ENCODE results near the gene ALDH4A1.

DNA sequence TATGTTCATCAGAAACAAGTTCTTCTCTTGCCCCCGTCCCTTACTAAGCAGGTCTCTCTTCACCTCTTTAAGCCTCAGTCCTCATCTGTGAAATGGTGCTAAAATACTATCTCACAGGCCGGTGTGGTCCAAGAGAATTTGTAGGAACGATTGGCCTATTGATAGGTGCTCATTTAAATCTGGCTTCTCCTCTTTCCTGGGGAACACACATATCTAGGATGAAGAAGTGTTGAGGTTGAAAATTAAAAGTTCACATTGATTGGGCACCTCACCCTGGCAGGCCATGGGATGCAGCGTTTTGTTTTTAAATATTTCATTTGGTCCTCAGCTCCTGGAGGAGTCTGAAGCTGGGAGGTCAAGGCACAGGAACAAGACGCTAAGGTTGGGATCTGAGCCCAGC, 34.0 kb downstream of the ALDH4A1 start:
- no peak for TF ChIP-seq POLR2AphosphoS5 (IDR thresholded peaks at IDR 0.05)
- TF ChIP-seq, protein P1, sequence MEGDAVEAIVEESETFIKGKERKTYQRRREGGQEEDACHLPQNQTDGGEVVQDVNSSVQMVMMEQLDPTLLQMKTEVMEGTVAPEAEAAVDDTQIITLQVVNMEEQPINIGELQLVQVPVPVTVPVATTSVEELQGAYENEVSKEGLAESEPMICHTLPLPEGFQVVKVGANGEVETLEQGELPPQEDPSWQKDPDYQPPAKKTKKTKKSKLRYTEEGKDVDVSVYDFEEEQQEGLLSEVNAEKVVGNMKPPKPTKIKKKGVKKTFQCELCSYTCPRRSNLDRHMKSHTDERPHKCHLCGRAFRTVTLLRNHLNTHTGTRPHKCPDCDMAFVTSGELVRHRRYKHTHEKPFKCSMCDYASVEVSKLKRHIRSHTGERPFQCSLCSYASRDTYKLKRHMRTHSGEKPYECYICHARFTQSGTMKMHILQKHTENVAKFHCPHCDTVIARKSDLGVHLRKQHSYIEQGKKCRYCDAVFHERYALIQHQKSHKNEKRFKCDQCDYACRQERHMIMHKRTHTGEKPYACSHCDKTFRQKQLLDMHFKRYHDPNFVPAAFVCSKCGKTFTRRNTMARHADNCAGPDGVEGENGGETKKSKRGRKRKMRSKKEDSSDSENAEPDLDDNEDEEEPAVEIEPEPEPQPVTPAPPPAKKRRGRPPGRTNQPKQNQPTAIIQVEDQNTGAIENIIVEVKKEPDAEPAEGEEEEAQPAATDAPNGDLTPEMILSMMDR (IDR thresholded peaks at IDR 0.05): no peak

Measured in stomach (tissue), 4 donors.